Ishikawa (cell line): Measurements from ENCODE around the gene USP9Y.

Experiments
- CEBPB ChIP-seq: IDR thresholded peaks from 2 replicates; pipeline ENCODE4 v1.6.1; 2012
- CREB1 ChIP-seq: IDR thresholded peaks from 2 replicates; pipeline ENCODE4 v1.6.1; 2012; ENCODE audit warnings: low read depth
- EGR1 ChIP-seq: IDR thresholded peaks from 2 replicates; pipeline ENCODE4 v1.6.1; 2012
- EP300 ChIP-seq: IDR thresholded peaks from 2 replicates; pipeline ENCODE4 v1.6.1; 2012; ENCODE audit warnings: borderline replicate concordance
- FOXM1 ChIP-seq: IDR thresholded peaks from 2 replicates; pipeline ENCODE4 v1.6.1; 2012; ENCODE audit warnings: low read depth, borderline replicate concordance
- NFIC ChIP-seq: IDR thresholded peaks from 2 replicates; pipeline ENCODE4 v1.6.1; 2012
- RAD21 ChIP-seq: IDR thresholded peaks from 2 replicates; pipeline ENCODE4 v1.6.1; 2012; ENCODE audit warnings: low read depth
- TAF1 ChIP-seq: IDR thresholded peaks from 2 replicates; pipeline ENCODE4 v1.6.1; 2012; ENCODE audit warnings: low read depth, mild to moderate bottlenecking
- TCF12 ChIP-seq: IDR thresholded peaks from 2 replicates; pipeline ENCODE4 v1.6.1; 2012; ENCODE audit warnings: low read depth
- TEAD4 ChIP-seq: IDR thresholded peaks from 2 replicates; pipeline ENCODE4 v1.6.1; 2012
- YY1 ChIP-seq: IDR thresholded peaks from 2 replicates; pipeline ENCODE4 v1.6.1; 2012; ENCODE audit warnings: low read depth
- ZBTB7A ChIP-seq: IDR thresholded peaks from 2 replicates; pipeline ENCODE4 v1.6.1; 2012; ENCODE audit warnings: low read depth
- TF ChIP-seq, protein P1 (sequence below): IDR thresholded peaks from 2 replicates; pipeline ENCODE4 v1.6.1; 2012
- TF ChIP-seq, protein P2 (sequence below): IDR thresholded peaks from 2 replicates; pipeline ENCODE4 v1.6.1; 2012
- TF ChIP-seq, protein P3 (sequence below): IDR thresholded peaks from 2 replicates; pipeline ENCODE4 v1.6.1; 2012; ENCODE audit warnings: low read depth, mild to moderate bottlenecking

USP9Y gene

DNA sequence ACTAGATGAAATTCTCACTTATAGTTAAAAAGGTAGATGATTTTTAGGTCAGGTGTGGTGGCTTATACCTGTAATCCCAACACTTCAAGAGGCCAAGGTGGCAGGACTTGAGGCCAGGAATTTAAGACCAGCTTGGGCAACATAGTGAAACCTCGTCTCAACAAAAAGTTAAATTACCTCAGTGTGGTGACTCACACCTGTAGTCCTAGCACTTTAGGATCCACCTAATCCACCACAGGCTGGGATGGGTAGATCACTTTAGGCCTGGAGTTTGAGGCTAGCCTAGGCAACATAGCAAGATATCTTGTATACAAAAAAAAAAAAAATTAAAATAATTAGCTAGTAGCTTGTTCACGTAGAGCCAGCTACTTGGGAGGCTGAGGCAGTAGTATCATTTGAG is 140.3 kb downstream of the USP9Y start:
- TF ChIP-seq, protein P1, sequence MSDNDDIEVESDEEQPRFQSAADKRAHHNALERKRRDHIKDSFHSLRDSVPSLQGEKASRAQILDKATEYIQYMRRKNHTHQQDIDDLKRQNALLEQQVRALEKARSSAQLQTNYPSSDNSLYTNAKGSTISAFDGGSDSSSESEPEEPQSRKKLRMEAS, result no peak
- TF ChIP-seq CEBPB, result no peak
- no peak for TF ChIP-seq YY1
- TF ChIP-seq, protein P2, sequence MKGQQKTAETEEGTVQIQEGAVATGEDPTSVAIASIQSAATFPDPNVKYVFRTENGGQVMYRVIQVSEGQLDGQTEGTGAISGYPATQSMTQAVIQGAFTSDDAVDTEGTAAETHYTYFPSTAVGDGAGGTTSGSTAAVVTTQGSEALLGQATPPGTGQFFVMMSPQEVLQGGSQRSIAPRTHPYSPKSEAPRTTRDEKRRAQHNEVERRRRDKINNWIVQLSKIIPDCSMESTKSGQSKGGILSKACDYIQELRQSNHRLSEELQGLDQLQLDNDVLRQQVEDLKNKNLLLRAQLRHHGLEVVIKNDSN, result no peak
- TF ChIP-seq CREB1, result no peak
- no peak for TF ChIP-seq EGR1
- no peak for TF ChIP-seq TCF12
- no peak for TF ChIP-seq TAF1
- TF ChIP-seq, protein P3, sequence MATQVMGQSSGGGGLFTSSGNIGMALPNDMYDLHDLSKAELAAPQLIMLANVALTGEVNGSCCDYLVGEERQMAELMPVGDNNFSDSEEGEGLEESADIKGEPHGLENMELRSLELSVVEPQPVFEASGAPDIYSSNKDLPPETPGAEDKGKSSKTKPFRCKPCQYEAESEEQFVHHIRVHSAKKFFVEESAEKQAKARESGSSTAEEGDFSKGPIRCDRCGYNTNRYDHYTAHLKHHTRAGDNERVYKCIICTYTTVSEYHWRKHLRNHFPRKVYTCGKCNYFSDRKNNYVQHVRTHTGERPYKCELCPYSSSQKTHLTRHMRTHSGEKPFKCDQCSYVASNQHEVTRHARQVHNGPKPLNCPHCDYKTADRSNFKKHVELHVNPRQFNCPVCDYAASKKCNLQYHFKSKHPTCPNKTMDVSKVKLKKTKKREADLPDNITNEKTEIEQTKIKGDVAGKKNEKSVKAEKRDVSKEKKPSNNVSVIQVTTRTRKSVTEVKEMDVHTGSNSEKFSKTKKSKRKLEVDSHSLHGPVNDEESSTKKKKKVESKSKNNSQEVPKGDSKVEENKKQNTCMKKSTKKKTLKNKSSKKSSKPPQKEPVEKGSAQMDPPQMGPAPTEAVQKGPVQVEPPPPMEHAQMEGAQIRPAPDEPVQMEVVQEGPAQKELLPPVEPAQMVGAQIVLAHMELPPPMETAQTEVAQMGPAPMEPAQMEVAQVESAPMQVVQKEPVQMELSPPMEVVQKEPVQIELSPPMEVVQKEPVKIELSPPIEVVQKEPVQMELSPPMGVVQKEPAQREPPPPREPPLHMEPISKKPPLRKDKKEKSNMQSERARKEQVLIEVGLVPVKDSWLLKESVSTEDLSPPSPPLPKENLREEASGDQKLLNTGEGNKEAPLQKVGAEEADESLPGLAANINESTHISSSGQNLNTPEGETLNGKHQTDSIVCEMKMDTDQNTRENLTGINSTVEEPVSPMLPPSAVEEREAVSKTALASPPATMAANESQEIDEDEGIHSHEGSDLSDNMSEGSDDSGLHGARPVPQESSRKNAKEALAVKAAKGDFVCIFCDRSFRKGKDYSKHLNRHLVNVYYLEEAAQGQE, result no peak
- no peak for TF ChIP-seq FOXM1
- no peak for TF ChIP-seq EP300
- TF ChIP-seq NFIC, result no peak
- no peak for TF ChIP-seq ZBTB7A
- no peak for TF ChIP-seq TEAD4
- no peak for TF ChIP-seq RAD21

DNA sequence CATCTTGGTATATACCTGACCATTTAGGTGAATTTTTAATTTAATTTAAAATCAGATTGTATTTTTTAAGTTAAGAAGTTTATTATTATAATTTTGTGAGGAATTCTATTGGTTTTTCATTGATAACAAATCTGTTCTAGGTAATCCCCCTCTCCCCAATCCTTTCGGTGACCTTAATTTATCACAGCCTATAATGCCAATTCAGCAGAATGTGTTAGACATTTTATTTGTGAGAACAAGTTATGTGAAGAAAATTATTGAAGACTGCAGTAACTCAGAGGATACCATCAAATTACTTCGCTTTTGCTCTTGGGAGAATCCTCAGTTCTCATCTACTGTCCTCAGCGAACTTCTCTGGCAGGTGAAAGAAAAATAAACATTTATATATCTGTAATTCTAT is 145.8 kb downstream of the USP9Y start:
- TF ChIP-seq CEBPB, result no peak
- TF ChIP-seq, protein P3, result no peak
- TF ChIP-seq TAF1, result no peak
- TF ChIP-seq NFIC, result no peak
- TF ChIP-seq ZBTB7A, result no peak
- no peak for TF ChIP-seq YY1
- no peak for TF ChIP-seq EP300
- TF ChIP-seq, protein P1, result no peak
- TF ChIP-seq, protein P2, result no peak
- no peak for TF ChIP-seq TEAD4

DNA sequence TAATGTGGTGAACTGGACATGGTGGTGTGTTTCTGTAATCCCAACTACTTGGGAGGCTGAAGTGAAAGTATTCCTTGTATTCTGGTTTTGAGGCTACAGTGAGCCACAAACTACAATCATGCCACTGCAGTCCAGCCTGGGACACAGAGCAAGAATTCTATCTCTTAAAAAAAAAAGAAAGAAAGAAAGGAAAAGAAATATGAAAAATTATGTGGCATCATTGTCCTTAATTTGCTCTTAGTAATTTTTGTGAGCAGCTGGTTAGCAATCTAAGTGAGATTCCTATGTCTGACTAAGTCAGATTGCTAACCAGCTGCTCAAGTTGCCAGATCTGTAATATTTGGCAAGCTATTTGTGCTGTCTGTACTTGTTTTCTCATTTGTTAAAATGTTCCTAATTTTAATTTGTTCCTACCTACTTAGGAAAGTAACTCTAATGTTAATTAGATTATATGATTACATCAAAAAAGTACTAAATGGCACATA is 154.8 kb downstream of the USP9Y start:
- TF ChIP-seq, protein P1, result no peak

DNA sequence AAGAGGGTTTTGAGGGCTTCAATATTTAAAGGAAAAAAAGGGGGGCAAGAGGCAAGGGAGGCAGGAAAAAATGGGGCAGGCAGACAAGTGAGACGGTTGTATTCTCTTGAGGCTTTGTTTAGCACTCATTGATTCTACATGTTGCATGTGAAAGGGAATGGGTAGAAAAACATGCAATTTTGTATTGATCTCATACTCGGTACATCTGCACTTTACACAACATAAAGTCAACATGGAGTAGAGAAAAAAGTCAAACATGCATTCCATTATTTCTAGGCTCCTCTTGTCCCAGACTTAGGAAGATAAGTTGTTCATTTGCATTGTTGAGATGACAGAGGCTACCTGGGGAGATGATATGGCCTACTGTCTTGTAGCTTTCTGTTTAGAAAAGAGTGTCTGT is 166.9 kb downstream of the USP9Y start:
- TF ChIP-seq RAD21 (no peak), EP300 (no peak), TAF1 (no peak), YY1 (no peak), ZBTB7A (no peak), FOXM1 (no peak), EGR1 (no peak), CEBPB (no peak), CREB1 (no peak), TCF12 (no peak), NFIC (no peak), TEAD4 (no peak)
- TF ChIP-seq, protein P2, result no peak
- TF ChIP-seq, protein P3, result no peak
- TF ChIP-seq, protein P1, result no peak
